Stimulated activated CD4-positive, alpha-beta T cell treated with anti-CD3 and anti-CD28 coated beads, TNF-alpha, amount 100 ng/mL, for 1 hour (primary cell): ENCODE results near the gene SOS1.
"Not testable (repeated sequence)": the region's sequence is repeated elsewhere in the genome, so short reads cannot be mapped to it uniquely, and the experiment has no call there.

ENCODE experiments used
- DNase-seq, 3 donors: peaks; one replicate each; pipeline ENCODE4 v3.0.0-alpha.2; 2020; ENCODE audit warnings: low read depth in 3 of 3, low spot score in 1 of 3

Gene SOS1

GRCh38 chr2:39139511-39140237, 18.8 kb upstream of the SOS1 start:
- DNase-seq, result no peak

GRCh38 chr2:39138837-39139211, 18.0 kb upstream of the SOS1 start:
- DNase-seq, result no peak

- DNase-seq, result not testable (repeated sequence)
Observed at GRCh38 chr2:39138187-39138836, 17.5 kb upstream of the SOS1 start.

- no peak for DNase-seq
Observed at GRCh38 chr2:39136799-39137198, 15.9 kb upstream of the SOS1 start.

GRCh38 chr2:39135690-39136259, 14.9 kb upstream of the SOS1 start:
- no peak for DNase-seq

- no peak for DNase-seq
Observed at GRCh38 chr2:39133215-39133851, 12.5 kb upstream of the SOS1 start.

GRCh38 chr2:39128919-39129391, 8.1 kb upstream of the SOS1 start:
- DNase-seq, result peak in 2 of 3 donors; percentile 17 to 33

GRCh38 chr2:39127973-39128372, 7.1 kb upstream of the SOS1 start:
- no peak for DNase-seq

- DNase-seq, result peak in 1 of 3 donors; percentile 24
Observed at GRCh38 chr2:39124746-39125057, 3.9 kb upstream of the SOS1 start.

GRCh38 chr2:39124000-39124745, 3.3 kb upstream of the SOS1 start:
- DNase-seq, result peak; percentile 86 to 87 (median 87)

- no peak for DNase-seq
Observed at GRCh38 chr2:39123436-39123999, 2.7 kb upstream of the SOS1 start.

- no peak for DNase-seq
Observed at GRCh38 chr2:39121523-39122063, 742 bp upstream of the SOS1 start.

- no peak for DNase-seq
Observed at GRCh38 chr2:39120521-39120770, 405 bp downstream of the SOS1 start.

- peak in 2 of 3 donors; percentile 16 to 51 for DNase-seq
Observed at GRCh38 chr2:39119732-39120520, 925 bp downstream of the SOS1 start.

GRCh38 chr2:39118786-39119499, 1.9 kb downstream of the SOS1 start:
- no peak for DNase-seq

GRCh38 chr2:39115556-39115955, 5.3 kb downstream of the SOS1 start:
- no peak for DNase-seq

- DNase-seq, result no peak
Observed at GRCh38 chr2:39114771-39115170, 6.1 kb downstream of the SOS1 start.

GRCh38 chr2:39109537-39109936, 11.3 kb downstream of the SOS1 start:
- no peak for DNase-seq

GRCh38 chr2:39108377-39108776, 12.5 kb downstream of the SOS1 start:
- no peak for DNase-seq
